GM12878 (cell line): ENCODE data around the gene LHX6. TPM values are rescaled to one million over a fixed set of nuclear protein-coding genes. Genes with fewer than 3 reads are reported as not detected.

ENCODE experiments used
- ATAC-seq: fragments of 200-7000 bp; cut with Tn5 transposase; 3 replicates; pipeline ENCODE4 v1.9.1; 2020; ENCODE audit warnings: mild to moderate bottlenecking, moderate library complexity
- BruUV-seq: library from RNA; stranded (reverse); fragments of 400-500 nt; replicated peaks from 2 replicates; lab custom pipeline; 2021; lab: Mats Ljungman, UMichigan
- CTCF ChIA-PET: fragments of 300-600 bp; sonication (Branson Sonifier 250); formaldehyde crosslinking; extraction: SDS; loops from one replicate; lab custom pipeline; 2021; ENCODE audit warnings: inconsistent platforms; lab: Yijun Ruan, JAX
- POLR2A ChIA-PET: fragments of 350-600 bp; formaldehyde crosslinking; extraction: SDS; loops from one replicate; lab custom pipeline; 2021; ENCODE audit warnings: inconsistent platforms; lab: Charles Lee
- RAD21 ChIA-PET: fragments of 300-600 bp; sonication (Branson Sonifier 250); formaldehyde crosslinking; loops from one replicate; lab custom pipeline; 2023; ENCODE audit warnings: antibody characterized with exemption; ENCODE audit not compliant: unreplicated experiment; lab: Charles Lee
- SMC1A ChIA-PET: fragments of 300-600 bp; sonication (Branson Sonifier 250); formaldehyde crosslinking; loops from one replicate; lab custom pipeline; 2023; ENCODE audit not compliant: unreplicated experiment, uncharacterized antibody; lab: Charles Lee
- DNase-seq: peaks from one replicate; pipeline ENCODE4 v3.0.0-alpha.2; 2011; ENCODE audit warnings: low read depth, low spot score
- FAIRE-seq: peaks from 3 replicates; lab custom pipeline; 2011; peaks lifted over from hg19 to GRCh38; lab: Jason Lieb, UNC
- H2AFZ ChIP-seq: 2 replicates; pipeline ENCODE4 v1.6.0; 2011; ENCODE audit warnings: low read depth, low read length, control low read depth; ENCODE audit not compliant: control insufficient read depth
- H3K27ac ChIP-seq: 2 replicates; pipeline ENCODE4 v1.5.1; 2011; ENCODE audit warnings: control low read depth; ENCODE audit not compliant: control insufficient read depth, insufficient read depth
- H3K27me3 ChIP-seq, 2 experiments: replicated peaks in 1 of 2; 2 replicates each; pipeline versions ENCODE4 v1.6.0 to v1.6.1; 2011; ENCODE audit warnings: low read length in 1 of 2; ENCODE audit not compliant: control insufficient read depth in 2 of 2, insufficient read depth in 2 of 2
- H3K36me3 ChIP-seq, 2 experiments: 2 replicates each; pipeline ENCODE4 v1.5.1; 2011; ENCODE audit warnings: low read length in 1 of 2; ENCODE audit not compliant: control insufficient read depth in 2 of 2, insufficient read depth in 2 of 2
- H3K4me1 ChIP-seq: 2 replicates; pipeline ENCODE4 v1.6.1; 2011; ENCODE audit warnings: mild to moderate bottlenecking, low read length, moderate library complexity, mixed read lengths; ENCODE audit not compliant: control insufficient read depth, insufficient read depth
- H3K4me2 ChIP-seq: 2 replicates; pipeline ENCODE4 v1.6.0; 2011; ENCODE audit warnings: control low read depth; ENCODE audit not compliant: control insufficient read depth, insufficient read depth
- H3K4me3 ChIP-seq: fragments of 200-600 bp; sonication (generic); 2 replicates; pipeline ENCODE4 v1.5.1; 2016
- H3K79me2 ChIP-seq: 2 replicates; pipeline ENCODE4 v1.6.0; 2011; ENCODE audit warnings: low read length; ENCODE audit not compliant: control insufficient read depth, insufficient read depth
- H3K9ac ChIP-seq: 2 replicates; pipeline ENCODE4 v1.8.0; 2011; ENCODE audit warnings: low read length, control low read depth, mixed read lengths; ENCODE audit not compliant: control insufficient read depth, insufficient read depth
- H3K9me3 ChIP-seq: replicated peaks from 3 replicates; pipeline ENCODE4 v1.5.1; 2011; ENCODE audit warnings: mild to moderate bottlenecking, low read length; ENCODE audit not compliant: control insufficient read depth, insufficient read depth
- H4K20me1 ChIP-seq: 2 replicates; pipeline ENCODE4 v1.6.0; 2011; ENCODE audit not compliant: control insufficient read depth, insufficient read depth
- IKZF2 ChIP-seq, 2 experiments: fragments of 450-650 bp; IDR thresholded peaks; 2 replicates each; pipeline ENCODE4 v1.6.1; 2017; ENCODE audit warnings: mild to moderate bottlenecking in 2 of 2, moderate library complexity in 2 of 2
- NFXL1 ChIP-seq: fragments of 450-650 bp; IDR thresholded peaks from 2 replicates; pipeline ENCODE4 v1.6.1; 2017; ENCODE audit warnings: antibody characterized with exemption, mild to moderate bottlenecking, borderline replicate concordance
- POLR2A ChIP-seq: IDR thresholded peaks from 2 replicates; pipeline ENCODE4 v1.6.1; 2011; ENCODE audit warnings: low read depth, mild to moderate bottlenecking, low read length
- SMARCA5 ChIP-seq: fragments of 450-650 bp; IDR thresholded peaks from 2 replicates; pipeline ENCODE4 v1.6.1; 2017; ENCODE audit warnings: mild to moderate bottlenecking
- WGBS: methylation state at CpG from one replicate; pipeline ENCODE4 v1.1.6; 2016; ENCODE audit warnings: low lambda C conversion rate; ENCODE audit not compliant: insufficient replicate concordance, insufficient coverage; ENCODE audit errors: missing lambda C conversion rate; 5-methylcytosine and 5-hydroxymethylcytosine counted together
- in situ Hi-C: fragments of 300-500 bp; cut with MboI; formaldehyde crosslinking; loops from 9 replicates; pipeline ENCODE4 v1.14.3; 2018; ENCODE audit warnings: mixed read lengths
- intact Hi-C: fragments of 100-400 bp; cut with micrococcal nuclease; formaldehyde crosslinking; loops from one replicate; pipeline ENCODE4 v1.14.2; 2022; ENCODE audit not compliant: unreplicated experiment
- polyA plus RNA-seq, 11 experiments: library from polyadenylated mRNA; depleted of rRNA in 4 of 11; unstranded in 6 of 11; stranded (reverse) in 5 of 11; fragments of >200 nt; fragmentation: Nextera tagmentation in 4 of 11; fragmentation: Illumina TruSeq in 1 of 11; extraction: Ambion mirVana in 4 of 11; extraction: Trizol in 1 of 11; gene quantifications; 1 replicate in 1 of 11; 2 replicates in 10 of 11; pipeline versions ENCODE4 v1.2.1 to v1.2.3, GENCODE V29; 2011 to 2016; ENCODE audit warnings: inconsistent platforms in 2 of 11, missing spikeins in 2 of 11, low read depth in 1 of 11
- total RNA-seq, 4 experiments: library from RNA; depleted of rRNA in 3 of 4; stranded (reverse); fragments of >200 nt in 3 of 4; fragmentation: Illumina TruSeq in 1 of 4; extraction: Trizol in 1 of 4; gene quantifications; 2 replicates each; pipeline versions ENCODE4 v1.2.1 to v1.2.3, GENCODE V29; 2013 to 2021
- TF ChIP-seq, protein P1 (sequence below): IDR thresholded peaks from 2 replicates; pipeline ENCODE4 v1.6.1; 2011; ENCODE audit warnings: low read depth, low read length, improper control_type of control experiment, borderline replicate concordance
- TF ChIP-seq, protein P2 (sequence below): fragments of 450-650 bp; IDR thresholded peaks from 2 replicates; pipeline ENCODE4 v1.6.1; 2017; ENCODE audit warnings: antibody characterized with exemption, mild to moderate bottlenecking, moderate library complexity
- TF ChIP-seq, protein P3 (sequence below): fragments of 450-650 bp; formaldehyde crosslinking; IDR thresholded peaks from 2 replicates; pipeline ENCODE4 v1.4.0; 2022; ENCODE audit warnings: mild to moderate bottlenecking, moderate library complexity
- TF ChIP-seq, protein P4 (sequence below): IDR thresholded peaks from 2 replicates; pipeline ENCODE4 v1.6.1; 2012; ENCODE audit warnings: low read depth, low read length, improper control_type of control experiment

The LHX6 gene
- total and polyA plus RNA-seq, 10 of the 15 experiments (the other 5 are each of a cell fraction or from before 2014, with no cell fraction given): not detected

DNA sequence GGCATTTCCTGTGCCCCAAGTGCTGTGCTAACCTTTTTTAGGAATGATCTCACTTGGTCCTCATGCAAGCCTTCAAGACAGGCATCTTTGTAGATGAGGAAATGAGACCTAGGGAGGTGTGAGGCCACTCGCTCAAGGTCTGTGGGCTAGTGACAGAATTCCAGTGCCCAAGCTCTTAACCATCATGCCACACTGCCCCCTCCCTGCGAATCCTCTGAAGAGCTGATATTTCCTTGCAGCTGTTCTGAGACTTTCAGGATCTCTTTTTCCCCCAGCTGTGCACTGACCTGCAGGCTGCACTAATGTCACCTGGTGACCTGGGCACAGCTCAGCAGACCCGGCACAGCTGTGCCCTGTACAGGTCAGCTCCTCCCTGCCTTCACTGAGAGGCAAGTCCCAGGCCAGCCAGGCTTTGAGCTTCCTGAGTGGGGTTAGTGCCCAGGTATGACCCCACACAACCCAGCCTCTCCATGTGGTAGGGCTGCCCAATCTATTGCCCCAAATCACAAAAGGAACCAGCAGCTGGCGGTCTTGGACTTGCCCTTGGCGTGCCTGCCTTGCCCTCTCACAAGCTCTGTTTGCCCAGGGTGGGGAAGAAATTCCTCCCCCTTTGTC lies 36.4 kb downstream of the LHX6 start:
- intact Hi-C loops: no loop called here
- FAIRE-seq: no peak
- no peak for ATAC-seq

More for the DNA sequence above, 36.4 kb downstream of the LHX6 start:
- no peak overlapping the region for H2AFZ ChIP-seq
- ChIA-PET POLR2A (no interaction called here), CTCF (interaction anchor here (0.6 to 1.4 kb wide), 2 partner anchors 12 to 158 kb away, joined by 3 to 4 read pairs; no protein-coding TSS in a partner anchor), RAD21 (no interaction called here), SMC1A (no interaction called here)
- BruUV-seq: no TSS peak
- in situ Hi-C loops: no loop called here
- no peaks in the 10 kb centered on the region; a peak in 1 of 4 replicates for H3K27me3 ChIP-seq
- whole genome bisulfite sequencing: 37% methylated on average over 5 of the region's 5 CpGs
- no peak overlapping the region for H3K9ac ChIP-seq
- no peak overlapping the region for H3K27ac ChIP-seq
- H3K4me3 ChIP-seq: no peak overlapping the region
- H3K36me3 ChIP-seq: no peaks in the 10 kb centered on the region
- no peak overlapping the region for H3K4me2 ChIP-seq
- no peak for DNase-seq
- H3K9me3 ChIP-seq: no peaks in the 10 kb centered on the region
- no peaks in the 10 kb centered on the region for H3K4me1 ChIP-seq
- no peaks in the 10 kb centered on the region for H4K20me1 ChIP-seq
- TF ChIP-seq, protein P1, sequence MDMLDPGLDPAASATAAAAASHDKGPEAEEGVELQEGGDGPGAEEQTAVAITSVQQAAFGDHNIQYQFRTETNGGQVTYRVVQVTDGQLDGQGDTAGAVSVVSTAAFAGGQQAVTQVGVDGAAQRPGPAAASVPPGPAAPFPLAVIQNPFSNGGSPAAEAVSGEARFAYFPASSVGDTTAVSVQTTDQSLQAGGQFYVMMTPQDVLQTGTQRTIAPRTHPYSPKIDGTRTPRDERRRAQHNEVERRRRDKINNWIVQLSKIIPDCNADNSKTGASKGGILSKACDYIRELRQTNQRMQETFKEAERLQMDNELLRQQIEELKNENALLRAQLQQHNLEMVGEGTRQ: no peak
- TF ChIP-seq, protein P2, sequence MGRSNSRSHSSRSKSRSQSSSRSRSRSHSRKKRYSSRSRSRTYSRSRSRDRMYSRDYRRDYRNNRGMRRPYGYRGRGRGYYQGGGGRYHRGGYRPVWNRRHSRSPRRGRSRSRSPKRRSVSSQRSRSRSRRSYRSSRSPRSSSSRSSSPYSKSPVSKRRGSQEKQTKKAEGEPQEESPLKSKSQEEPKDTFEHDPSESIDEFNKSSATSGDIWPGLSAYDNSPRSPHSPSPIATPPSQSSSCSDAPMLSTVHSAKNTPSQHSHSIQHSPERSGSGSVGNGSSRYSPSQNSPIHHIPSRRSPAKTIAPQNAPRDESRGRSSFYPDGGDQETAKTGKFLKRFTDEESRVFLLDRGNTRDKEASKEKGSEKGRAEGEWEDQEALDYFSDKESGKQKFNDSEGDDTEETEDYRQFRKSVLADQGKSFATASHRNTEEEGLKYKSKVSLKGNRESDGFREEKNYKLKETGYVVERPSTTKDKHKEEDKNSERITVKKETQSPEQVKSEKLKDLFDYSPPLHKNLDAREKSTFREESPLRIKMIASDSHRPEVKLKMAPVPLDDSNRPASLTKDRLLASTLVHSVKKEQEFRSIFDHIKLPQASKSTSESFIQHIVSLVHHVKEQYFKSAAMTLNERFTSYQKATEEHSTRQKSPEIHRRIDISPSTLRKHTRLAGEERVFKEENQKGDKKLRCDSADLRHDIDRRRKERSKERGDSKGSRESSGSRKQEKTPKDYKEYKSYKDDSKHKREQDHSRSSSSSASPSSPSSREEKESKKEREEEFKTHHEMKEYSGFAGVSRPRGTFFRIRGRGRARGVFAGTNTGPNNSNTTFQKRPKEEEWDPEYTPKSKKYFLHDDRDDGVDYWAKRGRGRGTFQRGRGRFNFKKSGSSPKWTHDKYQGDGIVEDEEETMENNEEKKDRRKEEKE: no peak
- TF ChIP-seq, protein P3, sequence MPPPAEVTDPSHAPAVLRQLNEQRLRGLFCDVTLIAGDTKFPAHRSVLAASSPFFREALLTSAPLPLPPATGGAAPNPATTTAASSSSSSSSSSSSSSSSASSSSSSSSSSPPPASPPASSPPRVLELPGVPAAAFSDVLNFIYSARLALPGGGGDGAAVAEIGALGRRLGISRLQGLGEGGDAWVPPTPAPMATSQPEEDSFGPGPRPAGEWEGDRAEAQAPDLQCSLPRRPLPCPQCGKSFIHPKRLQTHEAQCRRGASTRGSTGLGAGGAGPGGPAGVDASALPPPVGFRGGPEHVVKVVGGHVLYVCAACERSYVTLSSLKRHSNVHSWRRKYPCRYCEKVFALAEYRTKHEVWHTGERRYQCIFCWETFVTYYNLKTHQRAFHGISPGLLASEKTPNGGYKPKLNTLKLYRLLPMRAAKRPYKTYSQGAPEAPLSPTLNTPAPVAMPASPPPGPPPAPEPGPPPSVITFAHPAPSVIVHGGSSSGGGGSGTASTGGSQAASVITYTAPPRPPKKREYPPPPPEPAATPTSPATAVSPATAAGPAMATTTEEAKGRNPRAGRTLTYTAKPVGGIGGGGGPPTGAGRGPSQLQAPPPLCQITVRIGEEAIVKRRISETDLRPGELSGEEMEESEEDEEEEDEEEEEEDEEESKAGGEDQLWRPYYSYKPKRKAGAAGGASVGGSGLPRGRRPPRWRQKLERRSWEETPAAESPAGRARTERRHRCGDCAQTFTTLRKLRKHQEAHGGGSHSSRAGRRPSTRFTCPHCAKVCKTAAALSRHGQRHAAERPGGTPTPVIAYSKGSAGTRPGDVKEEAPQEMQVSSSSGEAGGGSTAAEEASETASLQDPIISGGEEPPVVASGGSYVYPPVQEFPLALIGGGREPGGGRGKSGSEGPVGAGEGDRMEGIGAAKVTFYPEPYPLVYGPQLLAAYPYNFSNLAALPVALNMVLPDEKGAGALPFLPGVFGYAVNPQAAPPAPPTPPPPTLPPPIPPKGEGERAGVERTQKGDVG (CRISPR knock-in tag): no peak
- TF ChIP-seq POLR2A (no peak), IKZF2 (IDR thresholded peaks at IDR 0.05) (no peak), SMARCA5 (no peak), NFXL1 (no peak)
- TF ChIP-seq, protein P4, sequence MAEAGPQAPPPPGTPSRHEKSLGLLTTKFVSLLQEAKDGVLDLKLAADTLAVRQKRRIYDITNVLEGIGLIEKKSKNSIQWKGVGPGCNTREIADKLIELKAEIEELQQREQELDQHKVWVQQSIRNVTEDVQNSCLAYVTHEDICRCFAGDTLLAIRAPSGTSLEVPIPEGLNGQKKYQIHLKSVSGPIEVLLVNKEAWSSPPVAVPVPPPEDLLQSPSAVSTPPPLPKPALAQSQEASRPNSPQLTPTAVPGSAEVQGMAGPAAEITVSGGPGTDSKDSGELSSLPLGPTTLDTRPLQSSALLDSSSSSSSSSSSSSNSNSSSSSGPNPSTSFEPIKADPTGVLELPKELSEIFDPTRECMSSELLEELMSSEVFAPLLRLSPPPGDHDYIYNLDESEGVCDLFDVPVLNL: no peak
- H3K79me2 ChIP-seq: no peaks in the 10 kb centered on the region
